ENCODE measurements around the gene UBL5.

UBL5 gene

GRCh38 chr19:9878511-9879196, 50.9 kb downstream of the UBL5 start:
- DNase-seq: no peak

Measured in anterior cingulate cortex (tissue), 58 donors.